Panc1 (cell line): Measurements from ENCODE around the gene TRAPPC12. TPM values are rescaled to one million over a fixed set of nuclear protein-coding genes. Genes with fewer than 3 reads are reported as not detected.

Source experiments
- ATAC-seq: fragments of 200-7000 bp; cut with Tn5 transposase; 2 replicates; pipeline ENCODE4 v1.9.1; 2020; ENCODE audit warnings: mild to moderate bottlenecking, moderate library complexity
- BruUV-seq: library from RNA; stranded (reverse); fragments of 400-500 nt; replicated peaks from 2 replicates; lab custom pipeline; 2021; lab: Mats Ljungman, UMichigan
- CTCF ChIA-PET: fragments of 300-600 bp; sonication (Branson Sonifier 250); formaldehyde crosslinking; loops from one replicate; lab custom pipeline; 2022; ENCODE audit warnings: antibody characterized with exemption; lab: Charles Lee
- POLR2A ChIA-PET: fragments of 300-600 bp; sonication (Branson Sonifier 250); formaldehyde crosslinking; loops from one replicate; lab custom pipeline; 2022; ENCODE audit warnings: antibody characterized with exemption; lab: Charles Lee
- DNase-seq: peaks from one replicate; pipeline ENCODE4 v3.0.0-alpha.2; 2010; ENCODE audit warnings: low read depth, low spot score
- H3K27ac ChIP-seq: 2 replicates; pipeline ENCODE4 v1.5.1; 2011; ENCODE audit warnings: mild to moderate bottlenecking, low read length, inconsistent platforms
- H3K27me3 ChIP-seq: fragments of 200-500 bp; sonication (Bioruptor generic); 2 replicates; pipeline ENCODE4 v1.6.0; 2014; ENCODE audit warnings: low read length, inconsistent platforms; ENCODE audit not compliant: control insufficient read depth, insufficient read depth
- H3K36me3 ChIP-seq: fragments of 200-500 bp; sonication (Bioruptor generic); 2 replicates; pipeline ENCODE4 v1.5.1; 2014; ENCODE audit warnings: inconsistent platforms, mild to moderate bottlenecking, low read length, moderate library complexity; ENCODE audit not compliant: control insufficient read depth, insufficient read depth
- H3K4me1 ChIP-seq: 2 replicates; pipeline ENCODE4 v1.5.1; 2011; ENCODE audit warnings: inconsistent platforms, mild to moderate bottlenecking, low read length, moderate library complexity; ENCODE audit not compliant: control insufficient read depth, insufficient read depth
- H3K4me3 ChIP-seq, 2 experiments: 2 replicates each; pipeline ENCODE4 v1.5.1; 2011 to 2012; ENCODE audit warnings: low read depth in 2 of 2, low read length in 2 of 2, mild to moderate bottlenecking in 2 of 2, inconsistent platforms in 1 of 2, moderate library complexity in 1 of 2
- H3K9me3 ChIP-seq: fragments of 200-500 bp; sonication (Bioruptor generic); 2 replicates; pipeline ENCODE4 v1.5.1; 2014; ENCODE audit warnings: low read depth, mild to moderate bottlenecking, inconsistent platforms, low read length, moderate library complexity; ENCODE audit not compliant: control insufficient read depth, insufficient read depth
- CTCF ChIP-seq: fragments of 450-650 bp; IDR thresholded peaks from 2 replicates; pipeline ENCODE4 v1.5.1; 2017; ENCODE audit warnings: mild to moderate bottlenecking
- POLR2AphosphoS5 ChIP-seq: IDR thresholded peaks from 2 replicates; pipeline ENCODE4 v1.6.1; 2012; ENCODE audit warnings: mild to moderate bottlenecking, low read depth, low read length, moderate library complexity
- SIN3A ChIP-seq: IDR thresholded peaks from 2 replicates; pipeline ENCODE4 v1.6.1; 2012; ENCODE audit warnings: low read depth, mild to moderate bottlenecking, low read length, moderate library complexity, borderline replicate concordance; ENCODE audit not compliant: insufficient read depth
- TCF7L2 ChIP-seq: IDR thresholded peaks from 2 replicates; pipeline ENCODE4 v1.6.1; 2011; ENCODE audit warnings: mild to moderate bottlenecking, low read depth, low read length, inconsistent platforms
- in situ Hi-C: cut with HindIII; loops from 2 replicates; pipeline ENCODE4 v1.10.0; 2016; ENCODE audit warnings: low sequenced_read_pairs, low pct_unique_long_range_greater_than_20kb
- intact Hi-C: fragments of 100-400 bp; cut with micrococcal nuclease; formaldehyde crosslinking; loops from one replicate; pipeline ENCODE4 v1.10.0; 2022; ENCODE audit not compliant: unreplicated experiment
- total RNA-seq: library from RNA; stranded (reverse); gene quantifications from one replicate; pipeline ENCODE4 v1.2.1, GENCODE V29; 2021; ENCODE audit not compliant: unreplicated experiment
- TF ChIP-seq, protein P1 (sequence below), 2 experiments: IDR thresholded peaks; 2 replicates each; pipeline ENCODE4 v1.6.1; 2011 to 2012; ENCODE audit warnings: low read depth in 2 of 2, control low read depth in 1 of 2, low read length in 1 of 2, mild to moderate bottlenecking in 1 of 2, moderate library complexity in 1 of 2; ENCODE audit not compliant: insufficient read depth in 1 of 2

TRAPPC12 gene
- total RNA-seq, 1 experiment from 2014 or later, result 78.7 TPM

DNA sequence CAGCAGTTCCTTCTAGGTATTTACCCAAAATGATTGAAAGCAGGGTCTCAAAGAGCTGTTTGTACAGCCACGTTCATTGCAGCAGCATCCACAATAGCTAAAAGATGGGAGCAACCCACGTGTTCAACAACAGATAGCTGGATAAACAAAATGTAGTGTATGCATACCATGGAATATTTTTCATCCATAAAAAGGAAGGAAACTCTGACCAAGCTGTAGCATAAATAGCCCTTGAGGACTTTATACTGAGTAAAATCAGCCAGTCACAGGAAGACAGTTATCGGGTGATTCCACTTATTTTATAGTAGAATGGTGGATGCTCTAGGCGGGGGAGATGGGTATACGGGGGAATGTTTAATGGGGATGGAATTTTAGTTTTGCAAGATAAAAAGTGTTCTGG is 7.5 kb downstream of the TRAPPC12 start:
- CTCF ChIA-PET, result no interaction called here

GRCh38 chr2:3387644-3388411 is 8.3 kb downstream of the TRAPPC12 start:
- in situ Hi-C loops, result no loop called here
- Histone ChIP-seq H3K9me3 (no peaks in the 10 kb centered on the region), H3K36me3 (peaks cover 2% of the 10 kb centered on the region; the same call in 1 of the 2 replicates), H3K27me3 (no peaks in the 10 kb centered on the region), H3K4me1 (no peaks in the 10 kb centered on the region), H3K27ac (no peak overlapping the region), H3K4me3 (no peak overlapping the region)
- ChIA-PET POLR2A (interaction anchor here (0.6 kb wide), 1 partner anchor 14 kb away, joined by 4 read pairs; no protein-coding TSS in a partner anchor), CTCF (no interaction called here)
- BruUV-seq, result no TSS peak
- no peak for ATAC-seq
- no peak for DNase-seq
- intact Hi-C loops, result no loop called here
- TF ChIP-seq SIN3A (no peak), POLR2AphosphoS5 (no peak), CTCF (no peak), TCF7L2 (no peak)
- TF ChIP-seq, protein P1, sequence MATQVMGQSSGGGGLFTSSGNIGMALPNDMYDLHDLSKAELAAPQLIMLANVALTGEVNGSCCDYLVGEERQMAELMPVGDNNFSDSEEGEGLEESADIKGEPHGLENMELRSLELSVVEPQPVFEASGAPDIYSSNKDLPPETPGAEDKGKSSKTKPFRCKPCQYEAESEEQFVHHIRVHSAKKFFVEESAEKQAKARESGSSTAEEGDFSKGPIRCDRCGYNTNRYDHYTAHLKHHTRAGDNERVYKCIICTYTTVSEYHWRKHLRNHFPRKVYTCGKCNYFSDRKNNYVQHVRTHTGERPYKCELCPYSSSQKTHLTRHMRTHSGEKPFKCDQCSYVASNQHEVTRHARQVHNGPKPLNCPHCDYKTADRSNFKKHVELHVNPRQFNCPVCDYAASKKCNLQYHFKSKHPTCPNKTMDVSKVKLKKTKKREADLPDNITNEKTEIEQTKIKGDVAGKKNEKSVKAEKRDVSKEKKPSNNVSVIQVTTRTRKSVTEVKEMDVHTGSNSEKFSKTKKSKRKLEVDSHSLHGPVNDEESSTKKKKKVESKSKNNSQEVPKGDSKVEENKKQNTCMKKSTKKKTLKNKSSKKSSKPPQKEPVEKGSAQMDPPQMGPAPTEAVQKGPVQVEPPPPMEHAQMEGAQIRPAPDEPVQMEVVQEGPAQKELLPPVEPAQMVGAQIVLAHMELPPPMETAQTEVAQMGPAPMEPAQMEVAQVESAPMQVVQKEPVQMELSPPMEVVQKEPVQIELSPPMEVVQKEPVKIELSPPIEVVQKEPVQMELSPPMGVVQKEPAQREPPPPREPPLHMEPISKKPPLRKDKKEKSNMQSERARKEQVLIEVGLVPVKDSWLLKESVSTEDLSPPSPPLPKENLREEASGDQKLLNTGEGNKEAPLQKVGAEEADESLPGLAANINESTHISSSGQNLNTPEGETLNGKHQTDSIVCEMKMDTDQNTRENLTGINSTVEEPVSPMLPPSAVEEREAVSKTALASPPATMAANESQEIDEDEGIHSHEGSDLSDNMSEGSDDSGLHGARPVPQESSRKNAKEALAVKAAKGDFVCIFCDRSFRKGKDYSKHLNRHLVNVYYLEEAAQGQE (IDR thresholded peaks at IDR 0.05; ENCODE audit: insufficient read depth in 1 of 2, low read depth in 2 of 2, low read length in 1 of 2), result no peak

More for the DNA sequence above, 7.5 kb downstream of the TRAPPC12 start:
- H3K4me3 ChIP-seq, result no peak overlapping the region
- POLR2A ChIA-PET, result no interaction called here
- no peak overlapping the region for H3K27ac ChIP-seq
- TF ChIP-seq CTCF (no peak), POLR2AphosphoS5 (no peak), TCF7L2 (no peak), SIN3A (no peak)
- TF ChIP-seq, protein P1 (IDR thresholded peaks at IDR 0.05; ENCODE audit: insufficient read depth in 1 of 2, low read depth in 2 of 2, low read length in 1 of 2), result no peak
- H3K4me1 ChIP-seq, result no peaks in the 10 kb centered on the region
- ATAC-seq (no peak), DNase-seq (no peak)
- in situ Hi-C loops (no loop called here), intact Hi-C loops (no loop called here)
- H3K36me3 ChIP-seq, result peaks cover 2% of the 10 kb centered on the region; the same call in 1 of the 2 replicates
- H3K9me3 ChIP-seq, result no peaks in the 10 kb centered on the region
- no peaks in the 10 kb centered on the region for H3K27me3 ChIP-seq
- BruUV-seq, result no TSS peak
